ENCODE results near the gene NOX3. TPM values are rescaled to one million over a fixed set of nuclear protein-coding genes. Genes with fewer than 3 reads are reported as not detected.
"Not testable (repeated sequence)": the region's sequence is repeated elsewhere in the genome, so short reads cannot be mapped to it uniquely, and the experiment has no call there.

NOX3 gene
- total RNA-seq, 2 donors from 2014 or later, result not detected

- peaks cover 6% of the 10 kb centered on the region for H3K27me3 Mint-ChIP-seq (ENCODE audit: low read depth)
- no peak for ATAC-seq (replicated peaks in 1 of 2)
- H3K27ac Mint-ChIP-seq, result peak overlapping the region; percentile 54
- DNase-seq, result no peak
- H3K9me3 Mint-ChIP-seq, result no peaks in the 10 kb centered on the region
- H3K36me3 Mint-ChIP-seq (ENCODE audit: insufficient read depth in 2 of 2), result no peaks in the 10 kb centered on the region
- H3K4me1 Mint-ChIP-seq (ENCODE audit: low read depth), result peaks cover 25% of the 10 kb centered on the region
- H3K4me3 Mint-ChIP-seq, result no peak overlapping the region
Measured at GRCh38 chr6:155452576-155452975, 3.1 kb downstream of the NOX3 start.

- peaks cover 25% of the 10 kb centered on the region for H3K4me1 Mint-ChIP-seq (ENCODE audit: low read depth)
- H3K9me3 Mint-ChIP-seq; H3K4me3 Mint-ChIP-seq; ATAC-seq (replicated peaks in 1 of 2); H3K27ac Mint-ChIP-seq; H3K27me3 Mint-ChIP-seq (ENCODE audit: low read depth); H3K36me3 Mint-ChIP-seq (ENCODE audit: insufficient read depth in 2 of 2); DNase-seq: not testable (repeated sequence)
Measured at GRCh38 chr6:155451530-155451929, 4.1 kb downstream of the NOX3 start.

GRCh38 chr6:155450240-155450581 is 5.4 kb downstream of the NOX3 start:
- H3K9me3 Mint-ChIP-seq, result no peaks in the 10 kb centered on the region
- H3K36me3 Mint-ChIP-seq (ENCODE audit: insufficient read depth in 2 of 2), result no peaks in the 10 kb centered on the region
- ATAC-seq (replicated peaks in 1 of 2) (no peak), DNase-seq (no peak)
- H3K4me3 Mint-ChIP-seq, result no peak overlapping the region
- H3K27me3 Mint-ChIP-seq (ENCODE audit: low read depth), result peaks cover 6% of the 10 kb centered on the region
- H3K27ac Mint-ChIP-seq, result no peak overlapping the region
- H3K4me1 Mint-ChIP-seq (ENCODE audit: low read depth), result peaks cover 29% of the 10 kb centered on the region

GRCh38 chr6:155449450-155450239 is 6.0 kb downstream of the NOX3 start:
- H3K4me1 Mint-ChIP-seq (ENCODE audit: low read depth), result peaks cover 35% of the 10 kb centered on the region
- ATAC-seq (replicated peaks in 1 of 2), result no peak
- H3K9me3 Mint-ChIP-seq, result no peaks in the 10 kb centered on the region
- H3K27ac Mint-ChIP-seq, result no peak overlapping the region
- H3K27me3 Mint-ChIP-seq (ENCODE audit: low read depth), result peaks cover 3% of the 10 kb centered on the region
- DNase-seq, result no peak
- no peak overlapping the region for H3K4me3 Mint-ChIP-seq
- H3K36me3 Mint-ChIP-seq (ENCODE audit: insufficient read depth in 2 of 2), result no peaks in the 10 kb centered on the region

- H3K4me1 Mint-ChIP-seq (ENCODE audit: low read depth), result peaks cover 43% of the 10 kb centered on the region
- DNase-seq, result no peak
- no peaks in the 10 kb centered on the region for H3K9me3 Mint-ChIP-seq
- ATAC-seq (replicated peaks in 1 of 2), result no peak
- no peaks in the 10 kb centered on the region for H3K27me3 Mint-ChIP-seq (ENCODE audit: low read depth)
- H3K36me3 Mint-ChIP-seq (ENCODE audit: insufficient read depth in 2 of 2), result no peaks in the 10 kb centered on the region
- no peak overlapping the region for H3K27ac Mint-ChIP-seq
- H3K4me3 Mint-ChIP-seq, result no peak overlapping the region
Measured at GRCh38 chr6:155448668-155449449, 6.8 kb downstream of the NOX3 start.

GRCh38 chr6:155447949-155448348 is 7.7 kb downstream of the NOX3 start:
- H3K4me1 Mint-ChIP-seq (ENCODE audit: low read depth), result peaks cover 43% of the 10 kb centered on the region

GRCh38 chr6:155444952-155445903 is 10.4 kb downstream of the NOX3 start:
- H3K27me3 Mint-ChIP-seq (ENCODE audit: low read depth), result no peaks in the 10 kb centered on the region
- no peaks in the 10 kb centered on the region for H3K36me3 Mint-ChIP-seq (ENCODE audit: insufficient read depth in 2 of 2)
- peak; percentile 87 to 90 for ATAC-seq (replicated peaks in 1 of 2)
- DNase-seq, result peak; percentile 23 to 27
- no peaks in the 10 kb centered on the region for H3K9me3 Mint-ChIP-seq
- no peak overlapping the region for H3K27ac Mint-ChIP-seq
- peaks cover 33% of the 10 kb centered on the region for H3K4me1 Mint-ChIP-seq (ENCODE audit: low read depth)
- H3K4me3 Mint-ChIP-seq, result peak overlapping the region in 1 of 2 donors; percentile 30

More at GRCh38 chr6:155447949-155448348, 7.7 kb downstream of the NOX3 start:
- Mint-ChIP-seq H3K4me3 (no peak overlapping the region), H3K36me3 (ENCODE audit: insufficient read depth in 2 of 2) (no peaks in the 10 kb centered on the region), H3K9me3 (no peaks in the 10 kb centered on the region), H3K27me3 (ENCODE audit: low read depth) (no peaks in the 10 kb centered on the region), H3K27ac (no peak overlapping the region)
- no peak for DNase-seq
- no peak for ATAC-seq (replicated peaks in 1 of 2)

GRCh38 chr6:155444120-155444917 is 11.3 kb downstream of the NOX3 start:
- H3K36me3 Mint-ChIP-seq (ENCODE audit: insufficient read depth in 2 of 2), result no peaks in the 10 kb centered on the region
- H3K27ac Mint-ChIP-seq, result no peak overlapping the region
- no peak overlapping the region for H3K4me3 Mint-ChIP-seq
- no peak for DNase-seq
- H3K9me3 Mint-ChIP-seq, result no peaks in the 10 kb centered on the region
- ATAC-seq (replicated peaks in 1 of 2), result peak in 1 of 2 donors; percentile 17
- no peaks in the 10 kb centered on the region for H3K27me3 Mint-ChIP-seq (ENCODE audit: low read depth)
- peaks cover 30% of the 10 kb centered on the region for H3K4me1 Mint-ChIP-seq (ENCODE audit: low read depth)

- Mint-ChIP-seq H3K4me3 (no peak overlapping the region), H3K27ac (no peak overlapping the region), H3K9me3 (no peaks in the 10 kb centered on the region), H3K4me1 (ENCODE audit: low read depth) (peaks cover 18% of the 10 kb centered on the region), H3K27me3 (ENCODE audit: low read depth) (no peaks in the 10 kb centered on the region), H3K36me3 (ENCODE audit: insufficient read depth in 2 of 2) (no peaks in the 10 kb centered on the region)
- DNase-seq (no peak), ATAC-seq (replicated peaks in 1 of 2) (no peak)
Measured at GRCh38 chr6:155443168-155443567, 12.5 kb downstream of the NOX3 start.

GRCh38 chr6:155442562-155442961 is 13.1 kb downstream of the NOX3 start:
- no peaks in the 10 kb centered on the region for H3K27me3 Mint-ChIP-seq (ENCODE audit: low read depth)
- H3K4me3 Mint-ChIP-seq, result no peak overlapping the region
- H3K4me1 Mint-ChIP-seq (ENCODE audit: low read depth), result peaks cover 18% of the 10 kb centered on the region
- no peaks in the 10 kb centered on the region for H3K36me3 Mint-ChIP-seq (ENCODE audit: insufficient read depth in 2 of 2)
- H3K27ac Mint-ChIP-seq, result no peak overlapping the region
- H3K9me3 Mint-ChIP-seq, result no peaks in the 10 kb centered on the region
- no peak for DNase-seq
- no peak for ATAC-seq (replicated peaks in 1 of 2)

GRCh38 chr6:155441112-155441465 is 14.6 kb downstream of the NOX3 start:
- no peak for ATAC-seq (replicated peaks in 1 of 2)

GRCh38 chr6:155440398-155441111 is 15.1 kb downstream of the NOX3 start:
- Mint-ChIP-seq H3K9me3 (no peaks in the 10 kb centered on the region), H3K36me3 (ENCODE audit: insufficient read depth in 2 of 2) (no peaks in the 10 kb centered on the region), H3K4me1 (ENCODE audit: low read depth) (peaks cover 22% of the 10 kb centered on the region), H3K4me3 (no peak overlapping the region), H3K27me3 (ENCODE audit: low read depth) (no peaks in the 10 kb centered on the region), H3K27ac (no peak overlapping the region)
- no peak for ATAC-seq (replicated peaks in 1 of 2)
- no peak for DNase-seq

More at GRCh38 chr6:155441112-155441465, 14.6 kb downstream of the NOX3 start:
- Mint-ChIP-seq H3K4me3 (no peak overlapping the region), H3K4me1 (ENCODE audit: low read depth) (peaks cover 23% of the 10 kb centered on the region), H3K36me3 (ENCODE audit: insufficient read depth in 2 of 2) (no peaks in the 10 kb centered on the region), H3K27me3 (ENCODE audit: low read depth) (no peaks in the 10 kb centered on the region), H3K9me3 (no peaks in the 10 kb centered on the region), H3K27ac (no peak overlapping the region)
- no peak for DNase-seq

All from activated T-cell treated with anti-CD3 and anti-CD28 coated beads, Interleukin-2, amount 50 U/mL, for 72 hours (primary cell).